ENCODE results near the gene PRMT7.

PRMT7 gene

DNA sequence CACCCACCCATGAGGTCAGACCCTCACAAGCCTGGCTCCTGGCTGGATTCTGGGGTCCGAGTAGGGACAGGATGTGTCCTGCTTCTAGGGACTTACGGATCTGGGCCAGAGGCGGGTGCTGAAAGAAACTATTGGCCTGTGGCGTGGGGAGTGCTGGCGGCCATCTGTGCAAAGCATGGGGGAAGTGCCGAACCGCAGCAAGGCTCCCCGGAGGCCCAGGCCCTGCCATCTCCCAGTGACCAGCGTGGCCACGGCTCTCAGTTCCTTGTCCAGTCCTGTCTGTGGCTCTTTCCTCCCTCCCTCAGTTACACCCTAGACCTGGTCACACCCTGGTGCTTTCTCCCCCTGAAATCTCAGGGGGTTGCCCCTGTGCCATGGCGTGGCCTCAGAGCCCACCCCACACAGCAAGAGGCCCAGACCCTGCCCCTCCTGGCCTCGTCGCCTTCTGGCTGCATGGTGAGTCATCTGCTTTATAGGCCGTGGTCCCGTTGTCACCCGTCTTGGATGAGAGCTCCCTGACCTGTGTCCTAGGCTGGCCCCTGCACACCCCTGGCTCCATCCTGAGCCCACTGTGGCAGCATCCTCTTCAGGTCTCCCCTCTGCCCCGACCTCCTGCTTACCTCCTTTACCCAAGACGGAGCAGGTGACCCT is 54.5 kb downstream of the PRMT7 start:
- no peak for DNase-seq

DNA sequence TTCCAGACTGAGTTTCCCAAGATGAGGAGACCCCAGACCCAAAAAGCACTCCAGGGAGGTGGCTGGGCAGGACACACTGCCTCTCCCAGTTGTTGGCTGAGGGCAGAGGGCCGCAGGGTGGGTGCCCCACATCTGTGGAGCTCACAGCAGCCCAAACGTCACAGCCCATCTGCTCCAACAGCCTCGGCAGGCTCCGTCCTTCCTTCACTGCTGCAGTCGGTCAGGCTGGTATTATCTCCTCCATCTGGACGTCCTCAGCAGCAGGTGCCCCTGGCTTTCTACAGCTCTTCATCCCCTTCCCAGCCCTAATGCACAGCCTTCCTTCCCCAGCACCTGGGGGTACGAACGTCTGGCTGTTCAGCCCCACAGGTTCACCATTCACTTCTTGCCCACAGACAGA is 55.2 kb downstream of the PRMT7 start:
- DNase-seq, result no peak

DNA sequence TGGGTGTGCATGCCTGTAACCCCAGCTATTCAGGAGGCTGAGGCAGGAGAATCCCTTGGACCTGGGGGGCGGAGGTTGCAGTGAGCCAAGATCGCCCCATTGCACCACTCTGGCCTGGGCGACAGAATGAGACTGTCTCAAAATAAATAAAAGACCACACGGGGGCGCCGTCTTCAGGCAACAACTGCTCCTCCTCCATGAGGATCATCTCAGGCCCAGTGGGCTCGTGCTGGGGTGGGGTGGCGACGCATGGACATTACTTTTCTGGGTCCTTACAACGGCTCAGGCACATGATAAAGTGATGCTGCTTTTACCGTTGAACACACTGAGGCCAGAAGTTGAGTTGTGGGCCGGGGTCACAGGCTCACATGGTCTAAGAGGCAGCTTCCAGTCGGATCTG is 56.2 kb downstream of the PRMT7 start:
- no peak for DNase-seq

DNA sequence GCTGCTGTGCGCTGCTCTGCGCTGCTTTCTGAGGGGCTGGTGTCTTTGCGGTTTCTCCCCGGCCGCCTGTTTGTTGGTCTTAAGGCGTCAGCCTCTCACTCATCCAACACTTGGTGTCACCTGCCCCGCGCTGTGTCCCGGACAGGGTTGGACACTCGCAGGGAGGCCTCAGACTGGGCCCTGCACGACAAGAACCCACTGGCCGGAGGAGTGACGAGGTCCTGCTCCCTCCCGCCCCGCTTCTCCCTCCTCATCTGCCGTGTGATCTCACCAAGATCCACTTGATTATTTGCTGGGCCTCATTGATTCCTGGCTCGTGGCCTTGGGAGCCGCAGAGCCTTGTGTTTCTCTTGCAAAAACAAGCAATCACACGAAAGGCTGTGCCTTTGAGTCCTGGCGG is 56.6 kb downstream of the PRMT7 start:
- no peak for DNase-seq

DNA sequence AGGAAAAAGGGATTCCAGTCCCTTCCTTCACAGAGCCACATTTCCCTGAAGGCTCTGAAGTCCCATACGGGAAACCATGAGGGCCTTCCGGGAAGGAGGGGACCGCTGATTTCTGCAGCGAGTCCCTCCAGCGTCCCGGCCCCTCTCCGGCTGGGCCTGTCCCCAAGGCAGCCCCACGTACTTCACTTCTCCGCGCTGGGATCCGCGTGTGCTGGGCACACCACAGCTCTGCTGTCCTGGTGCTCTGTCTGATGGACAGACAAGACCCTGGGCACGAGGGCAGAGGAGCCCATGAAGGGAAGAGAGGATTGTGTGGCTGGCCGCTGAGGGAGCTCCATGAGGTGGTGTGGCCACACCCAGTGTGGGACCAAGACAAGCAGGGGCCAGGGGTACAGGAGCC is 57.1 kb downstream of the PRMT7 start:
- DNase-seq, result no peak

DNA sequence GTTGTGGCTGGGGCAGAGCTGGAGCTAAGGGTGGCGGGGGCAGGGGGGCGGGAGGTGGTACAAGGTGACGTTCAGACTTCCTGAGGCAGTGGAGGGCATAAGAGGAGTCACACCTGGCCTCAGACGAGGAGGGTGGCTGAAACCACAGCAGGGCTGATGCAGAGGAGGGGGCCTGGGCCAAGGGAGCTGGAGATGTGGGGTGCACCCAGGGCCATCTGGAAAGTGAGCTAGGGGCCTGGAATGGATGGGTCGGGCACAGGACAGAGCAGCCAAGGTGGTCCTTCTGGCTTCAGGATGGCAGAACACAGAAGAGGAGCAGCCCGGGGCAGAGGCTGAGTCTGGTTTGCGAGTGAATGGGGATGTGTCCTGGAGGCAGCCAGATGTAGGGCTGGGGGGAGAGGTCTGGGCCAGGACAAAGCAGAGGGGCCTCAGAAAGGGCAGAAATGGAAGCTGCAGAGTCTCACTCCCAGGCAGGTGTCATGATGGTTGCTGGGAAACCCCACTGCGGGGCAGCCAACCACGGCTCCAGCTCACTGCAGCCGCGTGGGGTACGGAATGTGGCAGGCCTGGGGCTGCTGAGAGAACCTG is 57.6 kb downstream of the PRMT7 start:
- no peak for DNase-seq

DNA sequence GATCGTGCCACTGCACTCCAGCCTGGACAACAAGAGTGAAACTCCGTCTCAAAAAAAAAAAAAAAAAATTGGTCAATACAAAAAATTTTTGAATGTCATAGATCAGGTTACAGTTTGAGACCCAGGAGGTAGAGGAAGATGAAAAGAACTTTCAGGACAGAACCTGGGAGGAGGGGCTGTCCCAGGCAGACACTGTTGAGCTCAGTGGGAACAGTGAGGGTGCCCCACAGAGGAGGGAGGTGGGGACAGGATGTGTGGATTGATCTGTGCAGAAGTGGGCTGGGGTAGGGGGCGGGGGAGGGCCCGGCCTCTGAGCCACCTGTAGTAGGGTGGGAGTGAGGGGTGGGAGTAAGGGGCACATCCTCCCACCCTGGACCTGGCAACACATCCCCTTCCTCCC is 58.3 kb downstream of the PRMT7 start:
- no peak for DNase-seq

DNA sequence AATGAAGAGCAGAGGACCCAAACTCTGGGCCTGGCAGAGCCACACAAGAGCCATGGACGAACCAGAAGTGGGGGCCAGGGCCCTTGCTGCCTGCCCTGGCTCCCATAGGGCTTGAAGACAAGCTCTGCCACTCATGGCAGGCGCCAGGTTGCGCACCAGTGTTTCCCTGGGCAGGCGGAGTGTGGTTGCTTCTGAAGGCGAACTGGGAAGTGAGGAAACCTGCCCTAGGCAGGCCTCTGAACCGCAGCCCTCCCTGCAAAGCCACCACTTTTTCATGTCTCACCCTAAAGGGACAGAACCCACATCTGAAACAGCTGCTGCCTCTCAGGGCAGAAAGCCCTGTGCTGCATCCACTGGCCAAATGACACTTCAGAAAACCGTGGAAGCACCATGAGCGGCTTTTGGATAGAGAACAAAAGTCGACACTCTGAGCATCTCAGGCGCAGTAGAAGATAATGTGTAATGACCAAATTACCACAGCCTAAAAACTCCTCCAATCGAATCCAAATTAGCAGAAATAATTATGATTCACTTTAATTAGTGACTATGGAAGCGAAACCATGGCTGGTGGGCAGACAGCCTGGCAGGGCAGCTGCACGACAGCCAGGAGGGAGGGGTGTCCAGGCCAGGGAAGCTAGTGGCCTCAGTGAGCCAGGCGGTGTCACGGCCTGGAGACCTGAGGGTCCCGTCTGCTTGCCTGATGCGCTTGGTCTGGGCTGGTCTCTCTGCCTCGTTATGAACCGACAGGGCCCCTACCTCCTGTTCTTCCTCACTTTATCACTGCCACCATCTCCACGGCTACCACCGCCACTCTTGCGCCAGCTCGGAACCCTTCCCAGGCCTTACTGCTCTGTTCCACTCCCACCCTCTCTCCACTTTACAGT is 59.1 kb downstream of the PRMT7 start:
- DNase-seq, result no peak

DNA sequence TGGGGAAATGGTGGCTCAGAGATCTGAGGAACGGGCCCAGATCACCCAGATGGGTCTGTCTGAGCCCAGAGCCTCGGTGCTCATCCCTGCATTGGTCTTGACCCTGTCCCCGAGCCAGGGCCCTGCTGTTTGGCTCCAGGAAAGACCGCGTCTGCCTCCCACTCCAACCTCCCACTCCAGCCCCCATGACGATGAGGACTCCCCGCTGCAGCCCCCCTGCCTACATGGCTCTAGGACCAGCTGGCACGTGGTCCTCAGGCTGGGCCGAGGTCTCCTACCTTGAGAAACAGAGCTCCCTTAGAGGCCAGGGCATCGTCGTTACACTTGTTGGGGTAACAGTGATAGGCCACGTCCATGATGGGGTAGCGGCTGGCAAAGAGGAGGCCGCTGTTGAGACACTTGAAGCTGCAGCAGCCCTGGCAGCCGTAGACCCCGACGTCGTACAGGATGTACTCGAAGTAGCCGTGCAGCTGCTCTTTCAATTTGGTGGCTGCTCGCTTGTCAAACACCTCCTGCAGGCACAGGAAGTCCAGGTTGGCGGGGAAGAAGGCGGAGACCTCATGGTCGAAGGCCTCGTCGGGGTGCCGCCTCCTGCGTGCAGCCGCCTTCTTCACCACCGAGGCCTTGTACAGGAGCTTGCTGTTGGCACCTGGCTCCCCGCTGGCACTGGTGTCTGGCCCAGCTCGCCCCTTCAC is 59.9 kb downstream of the PRMT7 start:
- DNase-seq, result no peak

DNA sequence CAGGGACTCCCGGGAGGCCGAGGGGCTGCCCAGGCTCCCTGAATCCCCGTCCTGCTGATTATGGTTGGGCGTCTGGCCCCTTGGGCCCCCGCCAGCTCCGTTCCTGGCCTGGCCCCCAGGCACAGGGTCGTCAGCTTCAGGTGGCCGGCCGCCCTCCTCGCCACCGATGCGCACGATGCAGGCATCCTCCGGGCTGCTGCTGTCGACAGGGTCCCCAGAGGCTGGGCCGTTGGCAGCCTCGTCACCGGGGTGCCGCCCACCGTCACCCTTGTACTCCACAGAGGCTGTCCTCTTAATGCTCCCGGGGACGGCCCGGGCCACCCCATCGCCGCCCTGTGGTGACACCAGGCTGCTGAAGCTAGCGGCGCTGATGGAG is 60.4 kb downstream of the PRMT7 start:
- no peak for DNase-seq

DNA sequence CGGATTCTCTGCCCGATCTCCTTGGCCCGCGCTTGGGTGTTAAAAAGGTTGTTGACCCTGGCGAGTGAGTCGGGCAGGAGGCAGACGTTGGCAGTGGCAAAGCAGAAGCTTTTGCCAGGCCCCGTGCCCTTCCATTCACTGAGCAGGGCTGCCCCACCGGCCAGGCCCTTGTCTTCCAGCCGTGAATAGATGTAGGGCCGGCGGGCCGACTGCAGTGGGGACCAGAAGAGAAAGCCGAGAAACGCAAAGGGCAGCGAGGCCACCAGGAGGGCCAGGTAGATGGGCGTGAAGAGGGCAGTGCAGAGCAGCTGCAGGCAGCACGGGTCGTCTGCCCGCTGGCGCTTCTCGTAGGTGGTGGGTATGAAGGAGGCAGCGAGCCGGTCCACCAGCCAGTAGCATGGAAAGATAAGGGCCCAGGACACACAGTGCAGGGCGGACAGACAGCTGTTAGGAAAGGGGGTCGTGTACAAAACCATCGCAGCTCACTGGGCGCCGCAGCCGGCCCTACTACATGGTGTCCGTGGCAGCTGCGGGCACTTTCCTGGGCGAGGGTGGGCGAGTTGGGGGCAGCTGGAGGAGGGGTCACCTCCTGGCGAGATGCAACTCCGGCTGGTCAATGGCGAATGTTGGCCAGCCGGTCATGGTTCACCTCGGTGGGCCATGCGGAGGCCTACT is 61.0 kb downstream of the PRMT7 start:
- no peak for DNase-seq

DNA sequence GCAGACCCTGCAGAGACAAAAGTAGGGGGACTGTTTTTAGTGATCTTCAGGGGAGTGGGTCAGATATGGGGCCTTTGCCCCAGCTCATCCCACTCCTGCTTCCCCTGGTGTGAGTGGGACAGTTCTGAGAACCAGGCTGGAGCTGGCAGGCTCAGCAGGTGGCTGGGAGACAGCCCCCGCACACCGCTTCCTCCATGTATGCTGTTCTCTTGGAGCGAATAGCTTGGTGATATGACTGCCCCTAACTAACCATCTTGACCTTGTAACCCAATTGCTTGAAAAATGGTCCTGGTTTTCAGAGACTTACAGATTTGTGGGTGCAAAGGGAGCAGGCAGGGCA is 61.5 kb downstream of the PRMT7 start:
- no peak for DNase-seq

DNA sequence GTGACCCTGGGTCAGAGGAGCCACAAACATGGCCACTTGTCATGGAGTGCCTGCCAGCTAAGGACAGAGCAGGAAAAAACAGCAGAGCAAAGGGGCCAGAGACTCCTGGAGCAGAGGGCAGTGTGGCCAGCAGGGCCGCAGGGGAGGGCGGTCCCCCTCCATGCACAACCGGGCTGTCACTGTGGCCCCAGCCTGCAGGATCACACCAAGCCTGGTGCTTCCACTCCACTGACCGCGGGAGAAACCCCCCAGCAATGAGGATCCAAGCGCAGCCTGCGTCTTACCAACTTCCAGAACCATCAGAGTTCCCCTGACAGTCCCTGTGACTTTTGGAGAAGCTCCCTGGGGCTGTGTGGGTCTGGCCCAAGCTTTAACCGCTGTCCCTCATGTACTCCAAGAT is 62.0 kb downstream of the PRMT7 start:
- no peak for DNase-seq

DNA sequence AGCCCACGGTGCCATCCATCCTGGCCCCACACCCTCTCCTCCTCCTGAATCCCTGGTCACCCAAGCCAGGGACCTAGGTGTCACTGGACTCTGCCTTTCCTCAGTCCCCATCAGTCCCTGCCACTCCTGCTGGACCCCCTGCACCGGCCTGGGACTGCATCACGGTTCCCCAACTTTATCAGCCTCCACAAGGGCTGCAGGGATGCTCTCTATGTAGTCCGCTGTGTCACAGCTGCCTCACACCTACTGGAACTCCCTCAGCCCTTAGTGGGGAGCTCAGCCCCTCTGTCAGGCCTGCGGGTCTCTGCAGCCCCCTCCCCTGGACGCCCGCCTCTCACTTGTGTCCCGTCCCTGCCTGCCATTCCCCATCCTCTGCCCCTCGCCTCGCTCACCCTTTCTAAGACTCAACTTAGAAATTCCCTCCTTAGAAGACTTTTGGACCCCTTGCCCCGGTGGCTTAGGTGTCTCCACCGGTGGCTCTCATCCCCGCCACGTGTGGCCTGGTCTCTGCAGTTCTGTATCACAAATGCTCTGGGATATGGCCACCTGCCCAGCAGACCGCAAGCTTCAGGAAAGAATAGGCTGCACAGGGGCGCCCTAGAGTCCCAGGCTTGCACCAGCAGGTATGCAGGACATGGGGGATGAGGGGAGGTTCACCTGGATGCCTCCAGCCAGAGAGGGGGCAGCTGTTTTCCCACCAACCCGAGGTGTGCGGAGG is 62.9 kb downstream of the PRMT7 start:
- no peak for DNase-seq

DNA sequence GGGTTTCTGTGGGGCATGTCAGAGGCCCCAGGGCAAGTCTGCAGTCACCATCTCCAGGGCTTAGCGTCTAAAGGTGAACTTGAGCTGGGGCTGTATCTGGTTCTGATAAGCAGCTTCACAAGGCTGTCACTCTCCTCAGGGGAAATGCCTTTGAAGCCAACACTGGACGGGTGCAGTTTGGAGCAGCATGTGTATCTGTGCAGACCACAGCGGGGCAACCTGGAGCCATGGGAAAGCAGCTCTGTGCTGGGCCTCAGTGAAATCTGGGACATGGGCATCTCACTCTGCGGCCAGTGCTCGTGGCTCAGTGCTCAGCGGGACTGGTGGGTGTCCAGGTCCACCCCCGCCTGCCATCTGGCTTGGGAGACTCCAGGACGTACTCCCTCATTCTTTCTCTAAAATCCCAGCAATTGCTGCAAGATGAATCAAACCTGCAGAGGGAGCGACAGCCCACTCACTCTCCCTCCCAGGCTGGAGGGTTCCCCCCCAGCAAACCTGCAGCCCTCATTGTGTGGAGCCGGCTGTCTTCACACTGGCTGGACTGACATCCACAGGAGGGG is 63.5 kb downstream of the PRMT7 start:
- no peak for DNase-seq

DNA sequence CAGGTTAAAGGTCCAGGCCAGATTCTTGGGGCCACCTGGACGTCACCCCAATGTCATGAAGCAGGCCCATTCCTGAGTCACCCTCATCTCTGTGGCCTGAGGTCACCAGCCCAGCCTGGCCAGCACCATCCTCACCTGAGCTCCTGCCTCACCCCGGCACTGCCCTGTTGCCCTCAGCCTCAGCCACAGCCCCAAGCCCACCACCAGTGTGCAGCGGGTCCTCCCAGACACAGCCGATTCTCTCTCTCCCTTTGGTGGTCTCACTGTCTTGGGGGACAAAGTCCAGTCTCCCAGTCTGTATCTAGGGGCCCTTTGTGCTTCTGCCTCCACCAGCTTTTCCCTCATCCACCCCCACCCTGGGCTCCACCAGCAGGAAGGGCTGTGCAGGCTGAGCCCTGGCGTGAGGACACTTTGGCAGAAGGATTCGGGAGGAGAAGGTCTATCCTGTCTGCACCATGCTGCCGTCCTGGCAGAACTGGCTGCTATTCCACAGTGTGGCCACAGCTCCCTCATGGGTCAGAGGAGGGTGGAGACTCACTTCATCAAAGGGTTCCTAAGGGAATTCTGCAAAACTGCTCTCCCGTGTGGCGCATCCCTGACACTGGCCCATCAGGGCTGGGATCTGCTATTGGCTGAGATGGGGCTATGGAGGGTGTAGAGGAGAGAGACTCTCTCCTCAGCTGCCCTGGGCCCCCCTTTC is 64.3 kb downstream of the PRMT7 start:
- DNase-seq, result no peak

DNA sequence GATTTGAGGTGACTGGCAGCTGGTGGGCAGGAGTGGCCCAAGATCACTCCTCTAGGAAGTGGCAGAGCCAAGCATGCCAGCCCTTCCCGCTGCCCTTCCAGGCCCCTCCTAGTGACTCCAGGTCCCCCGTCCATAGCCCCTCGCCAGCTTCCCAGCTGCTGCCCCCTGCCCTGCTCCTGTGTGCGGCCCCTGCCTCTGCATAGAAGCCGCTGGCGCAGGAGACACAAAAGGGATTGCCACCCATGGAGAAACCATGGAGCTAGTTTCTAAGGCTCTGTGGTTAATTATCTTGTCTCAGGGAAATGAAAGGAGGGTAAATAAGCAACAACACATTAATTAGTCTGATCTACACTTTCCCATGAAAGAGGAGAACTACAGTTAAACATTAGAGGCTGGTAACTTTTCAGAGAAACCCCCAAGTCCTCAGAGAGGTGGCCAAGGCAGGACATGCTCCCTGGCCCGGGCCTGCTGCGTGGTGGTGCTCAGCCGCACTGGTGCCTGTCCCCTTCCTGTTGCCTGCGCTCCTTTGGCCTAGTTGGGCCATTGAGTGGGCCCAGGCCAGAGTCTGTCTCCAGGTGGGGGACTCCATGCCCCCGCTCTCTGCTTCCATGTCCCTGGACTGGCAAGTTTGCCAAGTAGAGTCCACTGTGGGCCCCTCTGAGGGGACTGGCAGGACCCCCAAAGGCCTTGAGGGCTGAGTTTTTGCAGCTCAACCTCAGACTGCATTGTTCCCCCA is 65.2 kb downstream of the PRMT7 start:
- no peak for DNase-seq

DNA sequence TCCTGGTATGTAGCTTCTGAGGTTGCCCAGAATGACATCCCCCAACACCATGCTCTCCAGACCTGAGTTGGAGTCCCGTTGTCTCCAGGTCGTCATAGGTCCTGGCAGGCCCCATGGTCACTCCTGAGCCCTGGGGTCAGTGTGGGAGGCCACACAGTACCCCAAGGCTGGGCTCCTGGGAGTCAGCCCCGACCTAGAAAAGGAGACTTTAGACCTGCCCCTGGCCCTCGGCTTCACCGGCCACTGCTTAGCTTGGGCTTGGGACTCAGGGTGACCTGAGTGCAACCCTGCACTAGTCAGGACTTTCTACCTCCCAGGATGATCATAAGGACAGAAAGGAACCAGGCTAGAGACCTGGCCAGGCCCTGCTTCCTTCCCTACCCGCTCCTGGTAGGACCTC is 65.8 kb downstream of the PRMT7 start:
- no peak for DNase-seq

DNA sequence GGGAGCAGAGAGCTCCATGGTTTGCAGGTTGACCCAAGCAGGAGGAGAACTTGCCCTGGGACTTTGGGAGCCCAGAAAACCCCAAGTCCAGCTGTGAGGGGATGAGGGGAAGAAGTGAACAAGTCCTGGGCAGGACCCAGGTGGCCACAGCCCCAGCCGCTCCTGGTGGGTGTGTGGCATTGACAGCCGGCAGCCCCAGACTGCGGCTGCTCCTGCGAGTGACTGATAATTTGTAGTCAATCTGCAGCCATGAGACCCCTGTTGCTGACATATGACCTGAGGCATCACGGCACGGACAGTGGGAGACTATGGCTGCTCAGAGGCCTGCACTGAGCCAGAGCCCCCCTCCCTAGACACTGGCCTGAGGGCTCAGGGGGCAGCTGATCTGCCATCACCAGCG is 66.4 kb downstream of the PRMT7 start:
- DNase-seq, result no peak

DNA sequence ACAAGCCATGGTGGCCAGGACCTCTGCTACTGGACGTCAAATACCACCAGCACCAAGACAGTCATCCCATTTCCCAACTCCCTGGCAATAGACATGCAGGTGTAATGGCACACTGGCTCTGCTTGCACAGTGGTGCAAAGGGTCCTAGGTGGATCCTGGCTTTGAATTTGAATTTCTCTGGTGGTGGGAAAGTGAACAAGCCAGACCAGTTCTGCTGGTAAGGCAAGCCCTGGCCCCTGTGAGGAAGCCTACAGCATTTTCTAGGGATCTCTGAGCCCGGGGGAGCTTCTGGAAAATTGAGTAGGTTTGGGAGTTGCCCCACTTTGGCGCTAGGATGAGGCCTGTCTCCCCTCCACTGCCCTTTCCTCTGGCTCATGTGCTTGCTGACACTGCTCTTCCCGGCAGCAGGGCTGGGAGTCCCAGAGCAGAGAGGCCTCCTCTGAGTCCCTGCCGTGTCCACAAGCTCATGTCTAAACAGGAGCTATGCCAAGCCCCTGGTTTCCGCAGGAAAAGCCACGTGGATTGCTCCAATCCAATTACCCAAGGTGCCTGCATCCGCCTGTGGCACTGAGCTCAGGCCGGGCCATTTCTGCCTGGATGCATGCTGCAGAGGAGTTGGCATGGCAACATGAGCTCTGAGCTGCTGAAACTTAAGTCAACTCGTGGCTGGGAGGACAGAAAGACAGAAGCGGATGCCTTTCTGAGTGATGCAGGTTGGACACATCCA is 67.0 kb downstream of the PRMT7 start:
- DNase-seq, result no peak

All from GOT3 (cell line).